Activated naive CD4-positive, alpha-beta T cell treated with anti-CD3 and anti-CD28 coated beads, Interleukin-2, amount 50 U/mL, for 24 hours (primary cell): Measurements from ENCODE around the gene RBM12.

Experiments used
- H3K27ac Mint-ChIP-seq: one replicate; pipeline ENCODE4 v1.8.0; 2021; ENCODE audit warnings: mild to moderate bottlenecking, mixed read lengths
- H3K27me3 Mint-ChIP-seq: one replicate; pipeline ENCODE4 v1.8.0; 2021; ENCODE audit warnings: mixed read lengths
- H3K36me3 Mint-ChIP-seq: one replicate; pipeline ENCODE4 v1.8.0; 2021; ENCODE audit warnings: mixed read lengths
- H3K4me1 Mint-ChIP-seq: one replicate; pipeline ENCODE4 v1.8.0; 2021; ENCODE audit warnings: mixed read lengths
- H3K4me3 Mint-ChIP-seq: one replicate; pipeline ENCODE4 v1.8.0; 2021; ENCODE audit warnings: mild to moderate bottlenecking, mixed read lengths
- H3K9me3 Mint-ChIP-seq: one replicate; pipeline ENCODE4 v1.8.0; 2021; ENCODE audit warnings: mixed read lengths

The RBM12 gene

GRCh38 chr20:35602851-35603495 lies 61.7 kb downstream of the RBM12 start:
- Mint-ChIP-seq H3K36me3 (no peaks in the 10 kb centered on the region), H3K27ac (no peak overlapping the region), H3K4me1 (peaks cover 5% of the 10 kb centered on the region), H3K4me3 (no peak overlapping the region), H3K27me3 (peaks cover 6% of the 10 kb centered on the region), H3K9me3 (no peaks in the 10 kb centered on the region)

DNA sequence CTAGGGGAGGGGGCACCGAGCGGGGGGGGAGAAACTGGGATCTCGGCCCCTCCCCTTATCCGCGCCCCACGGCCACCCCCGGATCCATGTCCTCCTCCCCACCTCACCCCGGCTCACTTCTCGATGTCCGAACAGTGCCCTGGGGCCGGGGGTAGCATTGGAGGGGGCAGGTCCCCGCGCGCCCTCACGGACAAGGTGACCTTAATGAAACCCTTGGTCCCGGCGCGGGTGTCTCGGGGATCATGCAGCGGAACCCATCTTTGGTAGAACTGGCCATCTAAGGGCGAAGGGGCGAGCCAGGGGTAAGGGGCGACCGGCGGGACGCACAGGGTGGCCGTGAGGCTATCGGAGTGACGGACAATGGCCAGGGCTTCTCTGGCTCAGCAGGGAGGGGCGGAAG lies 62.7 kb downstream of the RBM12 start:
- Mint-ChIP-seq H3K4me3 (no peak overlapping the region), H3K27me3 (peaks cover 6% of the 10 kb centered on the region)

GRCh38 chr20:35600993-35601973 lies 63.4 kb downstream of the RBM12 start:
- Mint-ChIP-seq H3K27me3 (peaks cover 6% of the 10 kb centered on the region), H3K4me3 (peak overlapping the region; percentile 85), H3K4me1 (peaks cover 5% of the 10 kb centered on the region), H3K36me3 (no peaks in the 10 kb centered on the region), H3K9me3 (no peaks in the 10 kb centered on the region), H3K27ac (no peak overlapping the region)

More for the DNA sequence above, 62.7 kb downstream of the RBM12 start:
- H3K4me1 Mint-ChIP-seq = peaks cover 5% of the 10 kb centered on the region
- H3K27ac Mint-ChIP-seq = no peak overlapping the region
- H3K9me3 Mint-ChIP-seq = no peaks in the 10 kb centered on the region
- H3K36me3 Mint-ChIP-seq = no peaks in the 10 kb centered on the region

GRCh38 chr20:35600176-35600992 lies 64.3 kb downstream of the RBM12 start:
- H3K27me3 Mint-ChIP-seq = peaks cover 6% of the 10 kb centered on the region

DNA sequence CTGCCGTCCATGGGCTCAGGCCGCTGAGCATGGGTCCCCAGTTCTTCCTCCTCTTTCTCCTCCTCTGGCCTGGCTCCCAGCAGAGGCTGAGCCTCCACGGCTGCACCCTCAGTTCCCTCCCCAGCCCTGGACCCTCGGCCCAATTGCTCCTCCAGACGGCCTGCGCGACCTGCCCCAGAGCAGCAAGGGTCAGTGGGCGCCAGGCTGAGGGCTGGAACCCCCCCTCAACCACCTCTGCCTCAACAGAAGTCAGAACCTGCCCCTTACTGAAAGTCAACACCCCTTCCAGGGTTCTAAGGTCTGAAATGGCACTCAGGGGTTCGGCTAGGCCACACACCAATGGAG lies 65.0 kb downstream of the RBM12 start:
- no peaks in the 10 kb centered on the region for H3K36me3 Mint-ChIP-seq
- peak overlapping the region; percentile 19 for H3K27ac Mint-ChIP-seq
- H3K4me1 Mint-ChIP-seq = peaks cover 5% of the 10 kb centered on the region
- H3K27me3 Mint-ChIP-seq = peaks cover 6% of the 10 kb centered on the region
- no peak overlapping the region for H3K4me3 Mint-ChIP-seq
- H3K9me3 Mint-ChIP-seq = no peaks in the 10 kb centered on the region

More at GRCh38 chr20:35600176-35600992, 64.3 kb downstream of the RBM12 start:
- Mint-ChIP-seq H3K4me3 (peak overlapping the region; percentile 85), H3K36me3 (no peaks in the 10 kb centered on the region), H3K4me1 (peaks cover 5% of the 10 kb centered on the region), H3K9me3 (no peaks in the 10 kb centered on the region), H3K27ac (no peak overlapping the region)
